GM03348 (cell line): ENCODE results near the gene HFM1.
"Not testable (repeated sequence)": the region's sequence is repeated elsewhere in the genome, so short reads cannot be mapped to it uniquely, and the experiment has no call there.

ENCODE experiments used
- DNase-seq: peaks from one replicate; pipeline ENCODE4 v3.0.0; 2012; ENCODE audit warnings: low spot score

Gene HFM1, protein sequence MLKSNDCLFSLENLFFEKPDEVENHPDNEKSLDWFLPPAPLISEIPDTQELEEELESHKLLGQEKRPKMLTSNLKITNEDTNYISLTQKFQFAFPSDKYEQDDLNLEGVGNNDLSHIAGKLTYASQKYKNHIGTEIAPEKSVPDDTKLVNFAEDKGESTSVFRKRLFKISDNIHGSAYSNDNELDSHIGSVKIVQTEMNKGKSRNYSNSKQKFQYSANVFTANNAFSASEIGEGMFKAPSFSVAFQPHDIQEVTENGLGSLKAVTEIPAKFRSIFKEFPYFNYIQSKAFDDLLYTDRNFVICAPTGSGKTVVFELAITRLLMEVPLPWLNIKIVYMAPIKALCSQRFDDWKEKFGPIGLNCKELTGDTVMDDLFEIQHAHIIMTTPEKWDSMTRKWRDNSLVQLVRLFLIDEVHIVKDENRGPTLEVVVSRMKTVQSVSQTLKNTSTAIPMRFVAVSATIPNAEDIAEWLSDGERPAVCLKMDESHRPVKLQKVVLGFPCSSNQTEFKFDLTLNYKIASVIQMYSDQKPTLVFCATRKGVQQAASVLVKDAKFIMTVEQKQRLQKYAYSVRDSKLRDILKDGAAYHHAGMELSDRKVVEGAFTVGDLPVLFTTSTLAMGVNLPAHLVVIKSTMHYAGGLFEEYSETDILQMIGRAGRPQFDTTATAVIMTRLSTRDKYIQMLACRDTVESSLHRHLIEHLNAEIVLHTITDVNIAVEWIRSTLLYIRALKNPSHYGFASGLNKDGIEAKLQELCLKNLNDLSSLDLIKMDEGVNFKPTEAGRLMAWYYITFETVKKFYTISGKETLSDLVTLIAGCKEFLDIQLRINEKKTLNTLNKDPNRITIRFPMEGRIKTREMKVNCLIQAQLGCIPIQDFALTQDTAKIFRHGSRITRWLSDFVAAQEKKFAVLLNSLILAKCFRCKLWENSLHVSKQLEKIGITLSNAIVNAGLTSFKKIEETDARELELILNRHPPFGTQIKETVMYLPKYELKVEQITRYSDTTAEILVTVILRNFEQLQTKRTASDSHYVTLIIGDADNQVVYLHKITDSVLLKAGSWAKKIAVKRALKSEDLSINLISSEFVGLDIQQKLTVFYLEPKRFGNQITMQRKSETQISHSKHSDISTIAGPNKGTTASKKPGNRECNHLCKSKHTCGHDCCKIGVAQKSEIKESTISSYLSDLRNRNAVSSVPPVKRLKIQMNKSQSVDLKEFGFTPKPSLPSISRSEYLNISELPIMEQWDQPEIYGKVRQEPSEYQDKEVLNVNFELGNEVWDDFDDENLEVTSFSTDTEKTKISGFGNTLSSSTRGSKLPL (N-terminal part only)

DNA sequence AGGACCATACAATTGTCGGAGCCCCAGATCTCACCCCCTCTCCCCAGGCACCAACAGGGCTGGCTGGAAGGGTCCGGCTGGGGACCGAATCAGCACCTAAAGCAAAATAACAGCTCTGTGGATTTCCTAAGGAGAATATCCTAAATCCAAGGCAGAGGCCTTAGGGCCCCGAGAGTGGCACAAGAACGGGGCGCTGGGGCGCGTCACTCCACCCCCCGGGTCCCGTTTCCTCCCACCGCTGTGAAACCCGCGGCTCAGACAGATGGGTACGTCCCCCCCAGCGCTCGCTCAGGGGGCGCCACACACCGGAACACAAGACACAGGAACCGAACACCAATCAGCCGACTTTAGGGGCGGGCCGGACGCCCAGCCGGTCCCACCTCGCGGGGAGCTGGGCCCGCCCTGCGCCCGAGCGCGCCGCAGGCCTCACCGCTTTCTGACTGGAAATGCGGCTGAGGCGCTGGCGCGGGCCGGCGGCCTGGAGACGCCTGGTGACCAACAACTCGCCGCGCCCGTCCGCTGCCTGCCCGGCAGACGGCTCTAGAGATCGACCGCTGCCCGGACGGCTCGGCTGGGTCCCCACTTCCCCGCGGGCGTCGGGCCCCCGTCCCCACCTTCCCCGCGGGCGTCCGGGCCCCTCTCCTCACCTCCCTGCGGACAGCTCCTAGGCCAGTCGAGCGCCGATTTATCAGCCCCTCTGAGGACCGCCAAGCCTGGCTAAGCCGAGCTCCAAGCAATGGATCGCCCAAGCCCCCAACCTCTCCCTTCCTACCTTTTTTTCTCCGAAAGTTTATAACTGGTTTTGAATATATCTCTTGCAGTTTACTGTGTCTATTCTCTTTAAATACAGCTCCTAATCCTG lies at the start of gene HFM1:
Gene HFM1, minus strand, starts transcription at position 687 of the 862 bp plus-strand sequence. CDS start 3,755 bp downstream, outside the sequence.
- DNase-seq = peak; percentile 89

DNA sequence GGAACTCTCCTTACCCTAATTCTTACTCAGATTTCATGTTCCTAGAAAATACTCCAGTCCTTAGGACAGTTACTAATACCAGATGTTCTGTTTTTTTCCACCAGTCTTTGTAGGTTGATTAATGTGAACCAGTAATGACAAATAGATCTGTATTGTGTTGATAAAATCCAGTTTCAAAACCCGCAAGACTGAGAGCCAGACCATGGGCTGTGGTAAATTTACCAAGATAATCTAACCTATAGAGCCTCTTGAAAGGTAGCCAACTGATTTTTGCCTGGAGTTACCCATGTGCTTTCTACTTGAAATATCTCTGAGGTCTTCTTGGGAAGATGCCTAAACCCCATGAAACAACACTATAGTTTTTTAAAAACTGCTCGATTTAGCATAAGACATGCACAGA lies 49.5 kb upstream of the HFM1 start:
- no peak for DNase-seq

DNA sequence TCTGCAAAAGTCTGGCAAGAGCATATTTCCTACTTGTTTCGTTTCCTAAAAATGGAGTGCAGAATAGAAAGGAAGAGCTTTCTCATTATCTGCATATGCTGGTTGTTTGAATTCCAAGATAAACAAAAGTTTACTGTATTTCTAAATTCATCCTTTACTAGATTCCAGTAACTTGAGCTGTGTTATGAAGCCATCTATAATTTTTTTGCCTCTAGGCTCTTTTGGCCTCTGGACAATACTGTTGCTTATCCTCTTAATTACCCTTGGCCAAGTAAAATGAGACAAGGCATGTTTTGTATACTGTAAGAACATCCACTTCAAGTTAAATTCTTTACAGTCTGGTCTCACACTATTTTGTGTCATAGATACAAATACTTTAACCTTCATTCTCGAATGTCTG lies 45.6 kb upstream of the HFM1 start:
- DNase-seq = no peak

DNA sequence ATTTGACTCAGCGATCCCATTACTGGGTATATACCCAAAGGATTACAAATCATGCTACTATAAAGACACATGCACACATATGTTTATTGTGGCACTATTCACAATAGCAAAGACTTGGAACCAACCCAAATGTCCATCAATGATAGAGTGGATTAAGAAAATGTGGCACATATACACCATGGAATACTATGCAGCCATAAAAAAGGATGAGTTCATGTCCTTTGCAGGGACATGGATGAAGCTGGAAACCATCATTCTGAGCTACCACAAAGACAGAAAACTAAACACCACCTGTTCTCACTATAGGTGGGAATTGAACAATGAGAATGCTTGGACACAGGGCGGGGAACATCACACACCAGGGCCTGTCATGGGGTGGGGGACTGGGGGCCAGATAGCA lies 43.1 kb upstream of the HFM1 start:
- not testable (repeated sequence) for DNase-seq

DNA sequence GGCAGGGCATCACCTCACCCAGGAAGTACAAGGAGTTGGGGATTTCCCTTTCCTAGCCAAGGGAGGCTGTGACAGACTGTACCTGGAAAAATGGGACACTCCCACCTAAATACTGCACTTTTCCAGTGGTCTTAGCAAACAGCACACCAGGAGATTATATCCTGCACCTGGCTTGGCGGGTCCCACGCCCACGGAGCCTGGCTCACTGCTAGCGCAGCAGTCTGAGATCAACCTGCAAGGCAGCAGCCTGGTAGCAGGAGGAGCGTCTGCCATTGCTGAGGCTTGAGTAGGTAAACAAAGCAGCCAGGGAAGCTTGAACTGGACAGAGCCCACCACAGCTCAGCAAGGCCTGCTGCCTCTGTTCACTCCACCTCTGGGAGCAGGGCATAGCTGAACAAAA lies 37.3 kb upstream of the HFM1 start:
- not testable (repeated sequence) for DNase-seq

DNA sequence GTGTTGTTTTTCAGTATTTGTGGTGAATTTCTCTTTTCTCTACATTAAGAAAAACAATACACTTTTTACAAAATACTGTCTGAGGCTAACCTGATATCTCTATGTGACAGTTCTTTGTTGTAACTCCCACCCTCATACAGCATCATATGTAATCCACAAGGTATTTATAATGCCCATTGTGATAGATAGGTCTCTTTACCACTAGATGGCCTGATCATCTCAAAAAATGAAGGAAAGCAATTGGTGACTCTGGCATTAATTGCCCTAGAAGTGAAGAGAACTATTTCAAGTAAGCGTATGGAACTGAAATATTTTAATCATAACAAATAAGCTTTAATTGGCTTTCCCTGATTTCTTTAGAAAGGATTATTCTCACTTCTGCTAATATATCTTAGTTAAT lies 36.2 kb upstream of the HFM1 start:
- DNase-seq = peak; percentile 25

DNA sequence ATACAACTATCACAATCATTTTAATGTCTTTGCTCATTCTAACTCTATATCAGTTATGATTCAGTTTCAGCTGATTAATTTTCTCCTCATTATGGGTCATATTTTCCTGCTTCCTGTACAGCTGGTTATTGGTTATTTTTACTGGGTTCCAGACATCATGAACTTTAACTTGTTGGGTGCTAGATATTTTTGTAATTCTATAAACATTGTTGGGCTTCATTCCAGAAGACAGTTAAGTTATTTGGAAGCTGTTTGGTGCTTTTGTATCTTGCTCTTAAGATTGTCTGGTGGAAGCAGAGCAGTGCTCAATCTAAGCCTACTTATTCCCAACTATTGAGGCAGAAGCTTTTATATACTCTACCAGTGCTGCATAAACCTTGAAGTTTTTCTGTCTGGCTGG lies 34.4 kb upstream of the HFM1 start:
- no peak for DNase-seq

DNA sequence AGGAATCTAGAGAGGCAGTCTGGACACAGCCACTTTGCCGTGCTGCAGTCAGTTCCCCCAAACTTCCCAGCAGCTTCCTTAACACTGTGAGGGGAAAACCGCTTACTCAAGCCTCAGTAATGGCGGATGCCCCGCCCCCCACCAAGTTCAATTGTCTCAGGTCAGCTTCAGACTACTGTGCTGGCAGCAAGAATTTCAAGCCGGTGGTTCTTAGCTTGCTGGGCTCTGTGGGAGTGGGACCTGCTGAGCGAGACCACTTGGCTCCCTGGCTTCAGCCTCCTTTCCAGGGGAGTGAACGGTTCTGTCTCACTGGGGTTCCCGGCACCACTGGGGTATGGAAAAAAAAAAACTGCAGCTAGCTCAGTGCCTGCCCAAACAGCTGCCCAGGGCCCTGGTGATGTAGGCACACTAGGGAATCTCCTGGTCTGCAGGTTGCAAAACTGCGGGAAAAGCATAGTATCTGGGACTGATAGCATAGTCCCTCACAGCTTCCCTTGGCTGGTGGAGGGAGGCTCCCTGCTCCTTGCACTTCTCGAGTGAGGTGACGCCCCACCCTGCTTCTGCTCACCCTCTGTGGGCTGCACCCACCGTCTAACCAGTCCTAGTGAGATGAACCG lies 23.7 kb upstream of the HFM1 start:
- no peak for DNase-seq

DNA sequence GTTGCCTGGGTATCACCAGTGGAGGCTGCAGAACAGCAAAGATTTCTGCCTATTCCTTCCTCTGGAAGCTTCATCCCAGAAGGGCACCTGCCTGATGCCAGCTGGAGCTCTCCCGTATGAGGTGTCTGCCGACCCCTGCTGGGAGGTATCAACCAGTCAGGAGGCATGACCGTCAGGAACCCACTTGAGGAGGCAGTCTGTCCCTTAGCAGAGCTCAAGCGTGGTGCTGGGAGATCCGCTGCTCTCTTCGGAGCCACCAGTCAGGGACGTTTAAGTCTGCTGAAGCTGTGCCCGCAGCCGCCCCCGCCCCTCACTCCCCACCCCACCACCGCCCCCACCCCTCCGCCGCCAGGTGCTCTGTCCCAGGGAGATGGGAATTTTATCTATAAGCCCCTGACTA lies 23.1 kb upstream of the HFM1 start:
- no peak for DNase-seq

DNA sequence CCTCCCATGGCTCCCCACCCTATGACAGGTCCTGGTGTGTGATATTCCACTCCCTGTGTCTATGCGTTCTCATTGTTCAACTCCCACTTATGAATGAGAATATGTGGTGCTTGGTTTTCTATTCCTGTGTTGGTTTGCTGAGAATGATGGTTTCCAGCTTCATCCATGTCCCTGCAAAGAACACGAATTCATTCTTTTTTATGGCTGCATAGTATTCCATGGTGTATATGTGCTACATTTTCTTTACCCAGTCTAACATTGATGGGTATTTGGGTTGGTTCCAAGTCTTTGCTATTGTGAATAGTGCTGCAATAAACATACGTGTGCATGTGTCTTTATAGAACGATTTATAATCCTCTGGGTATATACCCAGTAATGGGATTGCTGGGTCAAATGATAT lies 17.9 kb upstream of the HFM1 start:
- not testable (repeated sequence) for DNase-seq

DNA sequence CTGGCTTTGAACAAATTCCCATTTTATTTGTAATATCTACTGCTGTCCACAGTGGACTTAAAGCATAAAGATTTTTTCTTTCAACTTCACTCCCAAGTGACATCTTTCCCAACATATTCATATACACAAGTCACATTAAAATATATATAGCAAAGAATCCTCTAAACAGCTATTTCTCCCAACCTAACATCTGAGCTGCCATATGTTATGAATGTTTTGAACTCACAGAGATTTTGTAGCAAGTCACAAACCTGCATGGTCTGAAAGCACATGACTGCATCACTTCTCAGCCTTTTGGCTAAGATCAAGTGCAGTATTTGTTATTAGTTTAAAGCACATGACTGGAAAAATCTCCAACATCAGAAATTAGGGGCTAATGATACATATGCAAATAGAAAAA lies 7.7 kb upstream of the HFM1 start:
- DNase-seq = no peak

DNA sequence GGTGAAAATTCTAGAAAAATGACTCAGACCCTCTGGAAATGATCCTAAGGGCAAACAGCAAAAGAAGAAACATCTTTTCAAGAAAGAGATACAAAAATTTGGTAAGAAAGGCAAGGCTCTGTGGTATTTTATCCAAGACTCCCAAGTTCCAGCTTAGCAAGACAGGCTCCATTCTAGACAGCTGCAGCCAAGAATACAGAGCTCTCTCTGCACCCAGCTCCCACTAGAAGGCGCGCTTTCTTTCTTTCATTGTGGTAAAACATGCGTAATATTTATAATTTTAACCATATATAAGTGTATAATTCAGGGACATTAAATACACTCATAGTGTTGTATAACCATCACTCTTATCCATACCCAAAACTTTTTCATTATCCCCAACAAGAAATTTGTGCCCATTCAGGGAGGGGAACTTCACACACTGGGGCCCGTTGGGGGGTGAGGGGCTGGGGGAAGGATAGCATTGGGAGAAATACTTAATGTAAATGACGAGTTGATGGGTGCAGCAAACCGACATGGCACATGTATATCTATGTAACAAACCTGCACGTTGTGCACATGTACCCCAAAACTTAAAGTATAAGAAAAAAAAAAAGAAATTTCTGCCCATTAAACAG lies 2.2 kb upstream of the HFM1 start:
- peak; percentile 44 for DNase-seq

DNA sequence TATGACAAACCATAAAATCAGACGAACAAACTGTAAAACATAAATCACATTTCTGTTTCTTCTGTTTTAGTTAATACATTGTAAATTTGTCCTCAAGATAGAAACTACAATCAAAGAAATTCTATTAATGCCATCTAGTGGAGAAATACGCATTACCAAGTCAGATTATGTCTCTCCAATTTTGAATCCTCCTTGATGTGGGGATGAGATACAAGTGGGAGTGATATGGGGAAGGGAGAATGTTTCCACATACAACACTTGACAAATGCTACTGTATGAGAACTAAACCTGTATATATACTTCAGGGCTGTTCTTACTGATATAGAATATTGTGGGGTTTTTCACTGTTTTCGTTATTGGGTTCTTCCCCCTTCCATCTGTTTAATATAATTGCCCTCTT lies 2.6 kb downstream of the HFM1 start:
- DNase-seq = peak; percentile 36

DNA sequence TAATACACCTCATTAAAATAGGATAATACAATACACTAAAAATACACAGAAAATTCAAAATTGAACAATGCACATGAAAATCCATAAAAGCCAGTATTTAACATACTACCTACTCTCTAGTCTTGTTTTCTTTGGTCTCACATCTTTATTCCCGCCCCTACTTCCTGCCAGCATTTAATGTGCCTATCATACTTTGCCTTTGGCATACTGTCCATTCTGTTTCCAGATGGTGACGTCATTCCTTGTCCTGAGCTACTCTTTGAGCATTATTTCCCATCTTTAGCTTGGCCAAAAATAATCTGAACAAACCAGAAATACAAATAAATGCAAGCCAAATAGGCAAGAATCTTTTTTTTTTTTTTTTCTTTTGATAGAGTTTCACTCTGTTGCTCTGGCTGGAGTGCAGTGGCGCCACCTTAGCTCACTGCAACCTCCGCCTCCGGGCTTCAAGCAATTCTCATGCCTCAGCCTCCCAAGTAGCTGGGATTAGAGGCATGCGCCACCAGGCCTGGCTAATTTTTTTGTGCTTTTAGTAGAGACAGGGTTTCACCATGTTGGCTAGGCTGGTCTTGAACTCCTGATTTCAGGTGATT lies 4.4 kb downstream of the HFM1 start:
- DNase-seq = no peak

DNA sequence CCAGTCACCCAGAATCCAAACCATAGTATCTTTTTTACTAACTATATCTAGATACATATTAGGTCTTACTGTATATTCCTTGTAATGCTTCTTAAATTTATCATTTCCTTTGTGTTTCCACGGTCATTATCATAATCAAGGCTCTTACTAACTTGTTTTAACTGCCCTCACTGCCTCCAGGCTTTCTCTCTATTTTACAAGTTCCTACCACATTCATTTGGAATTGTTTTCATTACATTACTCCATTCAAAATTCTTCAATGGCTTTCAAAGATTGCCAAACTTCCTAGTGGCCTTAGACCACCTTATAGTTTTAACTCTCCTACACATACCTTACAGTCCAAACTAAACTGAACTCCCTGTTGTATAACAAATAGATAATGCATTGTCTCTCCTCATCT lies 6.3 kb downstream of the HFM1 start:
- DNase-seq = no peak

DNA sequence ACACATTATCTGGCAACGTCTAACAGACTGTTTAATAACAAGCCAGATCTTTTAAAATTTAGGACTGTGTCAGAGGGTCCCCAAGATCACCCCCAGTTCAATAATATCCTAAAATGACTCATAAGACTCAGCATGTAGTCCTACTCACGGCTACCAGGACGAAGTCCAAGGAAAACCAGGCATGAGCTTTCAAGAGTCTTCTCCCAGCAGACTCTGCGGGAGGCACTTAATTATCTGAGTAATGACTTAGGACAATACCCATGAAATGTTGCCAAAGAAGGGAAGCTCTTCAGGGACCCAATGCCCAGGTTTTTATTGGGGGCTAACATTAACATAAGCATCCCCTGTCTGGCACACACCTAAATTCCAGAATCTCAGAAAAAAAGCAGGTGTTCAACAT lies 7.0 kb downstream of the HFM1 start:
- DNase-seq = no peak

DNA sequence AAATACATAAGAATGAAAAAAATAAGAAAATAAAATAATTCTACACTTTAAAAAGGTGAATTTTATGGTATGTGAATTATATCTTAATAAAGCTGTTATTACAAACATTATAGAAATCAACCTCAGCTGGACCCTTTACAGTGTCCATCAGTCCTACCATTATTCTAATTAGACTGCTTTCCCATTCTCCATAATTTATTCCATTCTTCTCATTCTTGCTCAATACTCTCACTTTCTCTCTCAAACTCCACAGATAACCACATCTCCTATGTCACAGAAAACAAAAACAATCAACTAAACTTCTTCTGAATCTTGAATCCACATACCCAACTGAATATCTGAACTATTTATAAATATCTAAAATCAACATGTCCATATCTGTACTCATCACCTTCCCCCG lies 11.6 kb downstream of the HFM1 start:
- DNase-seq = no peak

DNA sequence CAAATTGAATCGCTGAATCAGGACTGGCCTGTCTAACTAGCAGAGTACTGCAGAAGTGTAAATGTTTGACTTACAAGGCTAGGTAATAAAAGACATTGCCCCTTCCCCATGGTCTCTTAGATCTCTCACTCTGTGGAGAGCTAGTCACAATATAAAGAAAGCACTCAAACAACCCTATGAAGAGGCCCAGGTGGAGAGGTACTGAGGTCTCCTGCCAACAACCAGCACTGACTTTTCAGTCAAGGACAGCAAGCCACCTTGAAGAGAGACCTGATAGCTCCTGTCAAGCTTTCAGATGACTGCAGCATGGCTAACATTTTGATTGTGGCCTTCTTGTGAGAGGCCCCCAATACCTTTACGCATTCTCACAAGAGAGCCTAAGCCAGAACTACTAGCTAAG lies 18.5 kb downstream of the HFM1 start:
- no peak for DNase-seq

DNA sequence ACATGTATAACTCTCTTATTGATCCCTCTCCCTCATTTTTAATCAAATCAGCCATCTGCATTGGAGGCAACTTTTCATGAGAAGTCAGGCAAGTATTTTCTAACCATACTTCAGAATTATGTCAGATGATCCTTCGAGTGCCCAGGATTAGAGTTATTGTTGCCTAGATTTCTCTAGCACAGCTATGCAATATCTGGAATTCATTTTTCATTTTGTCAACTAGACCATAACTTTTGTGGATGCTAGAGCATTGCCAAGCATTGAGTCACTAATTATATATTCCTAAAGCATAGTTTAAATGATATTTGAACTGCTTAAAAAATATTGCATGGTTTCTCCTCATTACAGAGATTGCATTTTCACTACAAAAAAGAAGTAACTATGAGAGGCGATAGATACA lies 21.2 kb downstream of the HFM1 start:
- peak; percentile 25 for DNase-seq

DNA sequence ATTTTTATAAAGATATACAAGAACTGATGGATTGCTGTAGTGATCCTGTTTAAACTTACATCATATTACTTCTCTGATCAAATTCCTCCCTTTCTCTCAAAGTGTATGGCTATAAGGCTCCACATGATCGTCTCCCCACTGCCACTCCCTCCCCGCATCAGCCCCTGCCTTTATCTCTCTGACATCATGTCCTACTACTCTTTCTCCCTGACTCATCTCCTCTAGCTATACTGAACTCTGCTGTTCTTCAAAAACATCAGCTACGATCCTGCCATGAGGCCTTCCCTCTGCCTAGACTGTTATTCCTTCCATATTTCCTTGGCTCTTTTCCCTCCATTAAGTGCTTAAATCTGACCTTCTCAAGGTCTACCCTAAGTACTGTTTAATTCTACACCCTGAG lies 22.8 kb downstream of the HFM1 start:
- no peak for DNase-seq
